Measurements from ENCODE around the gene PON2. TPM values are rescaled to one million over a fixed set of nuclear protein-coding genes. Genes with fewer than 3 reads are reported as not detected.
A peak's percentile ranks its signal among the peaks of the same experiment; 100 is the strongest.

Gene PON2
- total RNA-seq, 1 donor from 2014 or later: 152 TPM

DNA sequence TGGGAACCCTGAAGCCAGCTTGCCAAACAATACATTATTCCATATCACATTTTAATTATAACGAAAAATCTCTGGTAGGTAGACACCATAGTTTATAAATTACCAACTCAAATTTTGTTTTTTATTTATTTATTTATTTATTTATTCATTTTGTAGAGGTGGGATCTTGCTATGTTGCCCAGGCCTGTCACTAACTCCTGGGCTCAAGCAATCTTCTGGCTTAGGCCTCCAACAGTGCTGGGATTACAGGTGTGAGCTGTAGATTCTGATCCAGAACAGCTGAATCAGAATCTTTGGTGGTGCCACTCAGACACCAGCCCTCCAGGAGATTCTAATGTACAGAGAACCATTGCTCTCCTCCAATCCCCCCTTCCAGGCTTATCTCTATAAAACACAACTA is 1.7 kb downstream of the PON2 start:
- no peak overlapping the region for H3K4me3 ChIP-seq (ENCODE audit: insufficient read depth, low read depth, low read length)
- DNase-seq (ENCODE audit: low read depth) (no peak), FAIRE-seq (no peak)
- H3K27ac ChIP-seq (ENCODE audit: low read depth, low read length): no peak overlapping the region
- no peaks in the 10 kb centered on the region for H3K36me3 ChIP-seq (ENCODE audit: insufficient read depth, low read length)
- H3K79me2 ChIP-seq (ENCODE audit: insufficient read depth, low read length): peaks cover 40% of the 10 kb centered on the region
- H3K9ac ChIP-seq (ENCODE audit: low read length): no peak overlapping the region
- peaks cover 5% of the 10 kb centered on the region for H4K20me1 ChIP-seq (ENCODE audit: insufficient read depth, low read length)
- peaks cover 5% of the 10 kb centered on the region for H3K4me1 ChIP-seq (ENCODE audit: insufficient read depth, low read length)
- TF ChIP-seq EZH2 (IDR thresholded peaks at IDR 0.05; ENCODE audit: insufficient read depth, low read length): no peak
- TF ChIP-seq, protein P1, sequence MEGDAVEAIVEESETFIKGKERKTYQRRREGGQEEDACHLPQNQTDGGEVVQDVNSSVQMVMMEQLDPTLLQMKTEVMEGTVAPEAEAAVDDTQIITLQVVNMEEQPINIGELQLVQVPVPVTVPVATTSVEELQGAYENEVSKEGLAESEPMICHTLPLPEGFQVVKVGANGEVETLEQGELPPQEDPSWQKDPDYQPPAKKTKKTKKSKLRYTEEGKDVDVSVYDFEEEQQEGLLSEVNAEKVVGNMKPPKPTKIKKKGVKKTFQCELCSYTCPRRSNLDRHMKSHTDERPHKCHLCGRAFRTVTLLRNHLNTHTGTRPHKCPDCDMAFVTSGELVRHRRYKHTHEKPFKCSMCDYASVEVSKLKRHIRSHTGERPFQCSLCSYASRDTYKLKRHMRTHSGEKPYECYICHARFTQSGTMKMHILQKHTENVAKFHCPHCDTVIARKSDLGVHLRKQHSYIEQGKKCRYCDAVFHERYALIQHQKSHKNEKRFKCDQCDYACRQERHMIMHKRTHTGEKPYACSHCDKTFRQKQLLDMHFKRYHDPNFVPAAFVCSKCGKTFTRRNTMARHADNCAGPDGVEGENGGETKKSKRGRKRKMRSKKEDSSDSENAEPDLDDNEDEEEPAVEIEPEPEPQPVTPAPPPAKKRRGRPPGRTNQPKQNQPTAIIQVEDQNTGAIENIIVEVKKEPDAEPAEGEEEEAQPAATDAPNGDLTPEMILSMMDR (IDR thresholded peaks at IDR 0.05; ENCODE audit: insufficient read depth, low read depth, low read length): no peak
- Mint-ChIP-seq H3K36me3 (ENCODE audit: low read depth, unreplicated experiment) (peaks cover 6% of the 10 kb centered on the region), H3K9me3 (ENCODE audit: unreplicated experiment) (peaks cover 3% of the 10 kb centered on the region), H3K4me1 (ENCODE audit: low read depth, unreplicated experiment) (peaks cover 14% of the 10 kb centered on the region), H3K4me3 (ENCODE audit: unreplicated experiment) (no peak overlapping the region), H3K27ac (ENCODE audit: unreplicated experiment) (peak overlapping the region; percentile 53), H3K27me3 (ENCODE audit: low read depth, unreplicated experiment) (no peaks in the 10 kb centered on the region)
- no peaks in the 10 kb centered on the region for H3K9me3 ChIP-seq (ENCODE audit: insufficient read depth, low read depth, low read length)
- H3K4me2 ChIP-seq (ENCODE audit: low read length): peak overlapping the region; percentile 87
- no peaks in the 10 kb centered on the region for H3K27me3 ChIP-seq (ENCODE audit: insufficient read depth, low read length)
- H2AFZ ChIP-seq (ENCODE audit: low read depth, low read length): no peak overlapping the region

DNA sequence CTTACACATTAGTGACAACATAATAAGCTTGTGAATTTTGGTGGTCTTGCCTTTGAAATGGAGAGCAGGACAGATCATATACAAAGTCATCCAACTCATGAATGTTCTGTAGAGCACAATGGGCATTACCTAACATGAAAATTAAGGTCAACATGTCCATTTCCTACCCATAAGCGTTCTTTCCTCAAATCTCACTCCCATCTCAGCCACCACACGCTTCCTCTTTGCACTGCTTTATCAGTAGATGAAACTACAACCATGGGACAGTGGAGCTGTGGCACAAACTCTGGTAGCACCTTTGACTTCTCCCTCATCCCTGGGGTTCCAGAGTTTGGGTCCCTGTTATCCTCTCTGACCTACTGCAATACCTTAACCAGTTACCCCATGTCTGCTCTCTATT is 2.2 kb downstream of the PON2 start:
- H3K27ac Mint-ChIP-seq (ENCODE audit: unreplicated experiment): peak overlapping the region; percentile 53
- no peak for FAIRE-seq

DNA sequence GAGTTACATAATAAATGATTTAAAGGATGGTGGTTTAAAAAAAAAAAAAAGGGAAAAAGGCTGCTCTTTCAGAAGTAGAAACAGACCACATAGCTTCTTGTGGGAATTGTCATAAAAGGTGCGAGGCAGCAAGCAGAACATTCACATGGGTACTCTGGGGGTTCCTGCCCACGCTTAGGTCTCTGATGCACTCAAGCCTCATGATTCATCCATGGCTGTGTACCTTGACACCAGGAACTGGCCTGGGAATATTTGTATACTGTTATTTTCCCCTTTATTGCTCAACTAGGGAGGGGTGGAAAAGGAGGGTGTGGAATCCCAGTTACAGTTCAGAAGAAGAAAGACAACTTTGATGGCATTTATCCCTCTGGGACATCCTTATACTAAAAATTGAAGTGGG is 4.0 kb downstream of the PON2 start:
- no peak overlapping the region for H3K4me3 ChIP-seq (ENCODE audit: insufficient read depth, low read depth, low read length)
- H3K27ac ChIP-seq (ENCODE audit: low read depth, low read length): peak overlapping the region; percentile 21
- H3K36me3 ChIP-seq (ENCODE audit: insufficient read depth, low read length): no peaks in the 10 kb centered on the region
- no peaks in the 10 kb centered on the region for H3K27me3 ChIP-seq (ENCODE audit: insufficient read depth, low read length)
- peaks cover 58% of the 10 kb centered on the region for H3K79me2 ChIP-seq (ENCODE audit: insufficient read depth, low read length)
- peaks cover 5% of the 10 kb centered on the region for H3K4me1 ChIP-seq (ENCODE audit: insufficient read depth, low read length)
- H3K9me3 ChIP-seq (ENCODE audit: insufficient read depth, low read depth, low read length): no peaks in the 10 kb centered on the region
- DNase-seq (ENCODE audit: low read depth): peak; percentile 69
- Mint-ChIP-seq H3K4me1 (ENCODE audit: low read depth, unreplicated experiment) (peaks cover 21% of the 10 kb centered on the region), H3K4me3 (ENCODE audit: unreplicated experiment) (no peak overlapping the region), H3K27ac (ENCODE audit: unreplicated experiment) (peak overlapping the region; percentile 4), H3K27me3 (ENCODE audit: low read depth, unreplicated experiment) (no peaks in the 10 kb centered on the region), H3K9me3 (ENCODE audit: unreplicated experiment) (peaks cover 3% of the 10 kb centered on the region), H3K36me3 (ENCODE audit: low read depth, unreplicated experiment) (peaks cover 6% of the 10 kb centered on the region)
- TF ChIP-seq, protein P1 (IDR thresholded peaks at IDR 0.05; ENCODE audit: insufficient read depth, low read depth, low read length): no peak
- TF ChIP-seq EZH2 (IDR thresholded peaks at IDR 0.05; ENCODE audit: insufficient read depth, low read length): no peak
- H4K20me1 ChIP-seq (ENCODE audit: insufficient read depth, low read length): peaks cover 5% of the 10 kb centered on the region
- no peak overlapping the region for H3K4me2 ChIP-seq (ENCODE audit: low read length)
- H3K9ac ChIP-seq (ENCODE audit: low read length): no peak overlapping the region
- no peak overlapping the region for H2AFZ ChIP-seq (ENCODE audit: low read depth, low read length)
- FAIRE-seq: no peak

More for the DNA sequence above, 2.2 kb downstream of the PON2 start:
- Histone ChIP-seq H3K4me1 (ENCODE audit: insufficient read depth, low read length) (peaks cover 5% of the 10 kb centered on the region), H3K27me3 (ENCODE audit: insufficient read depth, low read length) (no peaks in the 10 kb centered on the region), H2AFZ (ENCODE audit: low read depth, low read length) (no peak overlapping the region), H3K79me2 (ENCODE audit: insufficient read depth, low read length) (peaks cover 43% of the 10 kb centered on the region), H3K36me3 (ENCODE audit: insufficient read depth, low read length) (no peaks in the 10 kb centered on the region), H3K4me2 (ENCODE audit: low read length) (no peak overlapping the region), H4K20me1 (ENCODE audit: insufficient read depth, low read length) (peaks cover 5% of the 10 kb centered on the region), H3K4me3 (ENCODE audit: insufficient read depth, low read depth, low read length) (no peak overlapping the region), H3K27ac (ENCODE audit: low read depth, low read length) (no peak overlapping the region), H3K9me3 (ENCODE audit: insufficient read depth, low read depth, low read length) (no peaks in the 10 kb centered on the region), H3K9ac (ENCODE audit: low read length) (no peak overlapping the region)
- TF ChIP-seq, protein P1 (IDR thresholded peaks at IDR 0.05; ENCODE audit: insufficient read depth, low read depth, low read length): no peak
- TF ChIP-seq EZH2 (IDR thresholded peaks at IDR 0.05; ENCODE audit: insufficient read depth, low read length): no peak
- H3K9me3 Mint-ChIP-seq (ENCODE audit: unreplicated experiment): peaks cover 3% of the 10 kb centered on the region
- no peak for DNase-seq (ENCODE audit: low read depth)
- H3K4me1 Mint-ChIP-seq (ENCODE audit: low read depth, unreplicated experiment): peaks cover 18% of the 10 kb centered on the region
- H3K4me3 Mint-ChIP-seq (ENCODE audit: unreplicated experiment): no peak overlapping the region
- H3K36me3 Mint-ChIP-seq (ENCODE audit: low read depth, unreplicated experiment): peaks cover 6% of the 10 kb centered on the region
- H3K27me3 Mint-ChIP-seq (ENCODE audit: low read depth, unreplicated experiment): no peaks in the 10 kb centered on the region

All from astrocyte (in vitro differentiated cells and primary cell).